Peyer's patch (tissue), 4 donors: ENCODE results near the gene FBN3. TPM values are rescaled to one million over a fixed set of nuclear protein-coding genes. Genes with fewer than 3 reads are reported as not detected.

Source experiments
- DNase-seq, 3 donors: peaks; one replicate each; pipeline ENCODE4 v3.0.0-alpha.2; 2017 to 2019
- H3K27ac ChIP-seq, 4 donors: fragments of 200-600 bp; sonication (generic); one replicate each; pipeline ENCODE4 v1.5.1; 2016 to 2019
- H3K27me3 ChIP-seq, 2 donors: fragments of 200-600 bp; sonication (generic); one replicate each; pipeline ENCODE4 v1.5.1; 2019
- H3K36me3 ChIP-seq, 3 donors: fragments of 200-600 bp; sonication (generic); one replicate each; pipeline ENCODE4 v1.5.1; 2016 to 2019
- H3K4me1 ChIP-seq, 4 donors: fragments of 200-600 bp; sonication (generic); one replicate each; pipeline ENCODE4 v1.5.1; 2016 to 2019
- H3K4me3 ChIP-seq, 4 donors: fragments of 200-600 bp; sonication (generic); 1 replicate in 3 of 4; 2 replicates in 1 of 4; pipeline ENCODE4 v1.5.1; 2016 to 2019; ENCODE audit warnings: mild to moderate bottlenecking in 1 of 4
- H3K9me3 ChIP-seq, 4 donors: fragments of 200-600 bp; sonication (generic); one replicate each; pipeline ENCODE4 v1.5.1; 2016 to 2019; ENCODE audit warnings: mild to moderate bottlenecking in 1 of 4
- CTCF ChIP-seq, 6 experiments: fragments of 450-650 bp in 4 of 6; fragments of 200-600 bp in 2 of 6; sonication (generic) in 1 of 6; IDR thresholded peaks; one replicate each; pipeline ENCODE4 v1.5.1; 2017 to 2019; ENCODE audit warnings: antibody characterized with exemption in 6 of 6, mild to moderate bottlenecking in 3 of 6, moderate library complexity in 1 of 6
- POLR2A ChIP-seq, 2 donors: fragments of 450-650 bp; IDR thresholded peaks; one replicate each; pipeline ENCODE4 v1.5.1; 2017; ENCODE audit warnings: antibody characterized with exemption in 2 of 2, mild to moderate bottlenecking in 2 of 2, moderate library complexity in 2 of 2
- total RNA-seq, 4 donors: library from RNA; depleted of rRNA; stranded (reverse); fragments of >200 nt; gene quantifications; one replicate each; pipeline ENCODE4 v1.1.0, GENCODE V29; 2016

The FBN3 gene
- total RNA-seq, 4 donors from 2014 or later, result 0.28 TPM; not detected in 3

GRCh38 chr19:8086849-8087248 lies 62.5 kb downstream of the FBN3 start:
- Histone ChIP-seq H3K36me3 (no peaks in the 10 kb centered on the region), H3K27me3 (no peaks in the 10 kb centered on the region), H3K4me3 (no peak overlapping the region), H3K27ac (no peak overlapping the region), H3K9me3 (no peaks in the 10 kb centered on the region), H3K4me1 (no peaks in the 10 kb centered on the region)
- TF ChIP-seq POLR2A (IDR thresholded peaks at IDR 0.05) (no peak), CTCF (IDR thresholded peaks at IDR 0.05) (no peak)
- DNase-seq, result no peak

- Histone ChIP-seq H3K9me3 (no peaks in the 10 kb centered on the region), H3K27me3 (no peaks in the 10 kb centered on the region), H3K27ac (no peak overlapping the region), H3K4me1 (no peaks in the 10 kb centered on the region), H3K4me3 (no peak overlapping the region), H3K36me3 (no peaks in the 10 kb centered on the region)
- no peak for TF ChIP-seq POLR2A (IDR thresholded peaks at IDR 0.05)
- TF ChIP-seq CTCF (IDR thresholded peaks at IDR 0.05), result no peak
- peak in 2 of 3 donors; percentile 68 to 73 for DNase-seq
These were observed 63.6 kb downstream of the FBN3 start for GRCh38 chr19:8085598-8086408.

- no peaks in the 10 kb centered on the region for H3K36me3 ChIP-seq
- H3K4me1 ChIP-seq, result no peaks in the 10 kb centered on the region
- no peak overlapping the region for H3K27ac ChIP-seq
- H3K9me3 ChIP-seq, result no peaks in the 10 kb centered on the region
- no peak overlapping the region for H3K4me3 ChIP-seq
- no peaks in the 10 kb centered on the region for H3K27me3 ChIP-seq
- DNase-seq, result no peak
- TF ChIP-seq CTCF (IDR thresholded peaks at IDR 0.05), result no peak
- no peak for TF ChIP-seq POLR2A (IDR thresholded peaks at IDR 0.05)
These were observed 65.2 kb downstream of the FBN3 start for GRCh38 chr19:8084152-8084551.

- H3K4me1 ChIP-seq, result no peaks in the 10 kb centered on the region
- TF ChIP-seq CTCF (IDR thresholded peaks at IDR 0.05) (no peak), POLR2A (IDR thresholded peaks at IDR 0.05) (no peak)
- H3K4me3 ChIP-seq, result no peak overlapping the region
- H3K9me3 ChIP-seq, result no peaks in the 10 kb centered on the region
- H3K27me3 ChIP-seq, result no peaks in the 10 kb centered on the region
- H3K36me3 ChIP-seq, result no peaks in the 10 kb centered on the region
- no peak overlapping the region for H3K27ac ChIP-seq
- no peak for DNase-seq
These were observed 66.3 kb downstream of the FBN3 start for GRCh38 chr19:8083141-8083540.

- no peak overlapping the region for H3K27ac ChIP-seq
These were observed 67.5 kb downstream of the FBN3 start for GRCh38 chr19:8081569-8082550.

More at GRCh38 chr19:8081569-8082550, 67.5 kb downstream of the FBN3 start:
- no peaks in the 10 kb centered on the region for H3K27me3 ChIP-seq
- H3K4me3 ChIP-seq, result no peak overlapping the region
- TF ChIP-seq CTCF (IDR thresholded peaks at IDR 0.05) (no peak), POLR2A (IDR thresholded peaks at IDR 0.05) (no peak)
- no peaks in the 10 kb centered on the region for H3K36me3 ChIP-seq
- no peak for DNase-seq
- no peaks in the 10 kb centered on the region for H3K4me1 ChIP-seq
- H3K9me3 ChIP-seq, result no peaks in the 10 kb centered on the region
